ENCODE data around the gene NIM1K.
A peak's percentile ranks its signal among the peaks of the same experiment; 100 is the strongest.
"Not testable (repeated sequence)": the region's sequence is repeated elsewhere in the genome, so short reads cannot be mapped to it uniquely, and the experiment has no call there.

Gene NIM1K

DNA sequence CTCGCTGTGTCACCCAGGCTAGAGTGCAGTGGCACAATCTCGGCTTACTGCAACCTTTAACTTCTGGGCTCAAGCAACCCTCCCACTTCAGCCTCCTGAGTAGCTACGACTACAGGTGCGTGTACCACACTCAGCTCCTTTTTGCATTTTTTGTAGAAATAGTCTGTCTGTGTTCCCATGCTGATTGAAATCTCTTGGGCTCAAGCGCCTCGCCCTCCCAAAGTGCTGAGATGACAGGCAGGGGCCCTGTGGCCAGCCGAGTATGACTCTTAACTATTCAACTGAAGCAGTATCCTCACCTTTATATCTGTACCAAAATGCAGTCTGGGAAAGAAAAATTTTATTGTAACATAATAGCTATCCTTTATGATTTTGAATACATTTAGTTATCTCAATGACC is 12.2 kb upstream of the NIM1K start:
- Histone ChIP-seq H3K14ac (ENCODE audit: low read length) (no peak overlapping the region), H2AK5ac (ENCODE audit: low read length) (no peak overlapping the region), H2BK5ac (ENCODE audit: low read depth, low read length, poor library complexity) (no peak overlapping the region), H2AFZ (ENCODE audit: insufficient read depth, low read length, poor library complexity) (no peak overlapping the region), H3K36me3 (ENCODE audit: control insufficient read depth in 1 of 2, insufficient read depth in 2 of 2, low read length in 2 of 2) (peaks cover under 1 to 4% of the 10 kb centered on the region in 2 experiments), H2BK120ac (ENCODE audit: insufficient read depth, low read length, poor library complexity) (no peak overlapping the region), H3K4me1 (ENCODE audit: control insufficient read depth in 1 of 2, insufficient read depth in 2 of 2, low read length in 2 of 2) (no peaks in the 10 kb centered on the region), H4K8ac (ENCODE audit: low read depth, low read length) (no peak overlapping the region), H4K12ac (ENCODE audit: low read depth, low read length) (no peak overlapping the region), H3K4ac (ENCODE audit: low read depth, low read length) (no peak overlapping the region), H3K79me2 (ENCODE audit: control insufficient read depth, insufficient read depth, low read length, poor library complexity) (no peaks in the 10 kb centered on the region), H3K23ac (ENCODE audit: low read length) (no peak overlapping the region), H3K4me3 (ENCODE audit: low read depth, low read length) (no peak overlapping the region), H3K27ac (ENCODE audit: low read depth, low read length) (no peak overlapping the region), H3K4me2 (ENCODE audit: low read length) (no peak overlapping the region), H4K91ac (ENCODE audit: low read depth, low read length) (no peak overlapping the region), H2BK12ac (ENCODE audit: low read length) (no peak overlapping the region), H3K79me1 (ENCODE audit: low read length) (no peaks in the 10 kb centered on the region), H3K27me3 (ENCODE audit: insufficient read depth, low read length) (no peaks in the 10 kb centered on the region), H3K9me3 (ENCODE audit: insufficient read depth, low read depth, low read length) (no peaks in the 10 kb centered on the region), H3K9ac (ENCODE audit: low read length) (no peak overlapping the region), H3K18ac (ENCODE audit: low read length) (no peak overlapping the region)
- WGBS (ENCODE audit: extremely low coverage, insufficient coverage, insufficient read length): no CpG with 5 or more reads among the region's 7 CpGs
- no peak for DNase-seq

DNA sequence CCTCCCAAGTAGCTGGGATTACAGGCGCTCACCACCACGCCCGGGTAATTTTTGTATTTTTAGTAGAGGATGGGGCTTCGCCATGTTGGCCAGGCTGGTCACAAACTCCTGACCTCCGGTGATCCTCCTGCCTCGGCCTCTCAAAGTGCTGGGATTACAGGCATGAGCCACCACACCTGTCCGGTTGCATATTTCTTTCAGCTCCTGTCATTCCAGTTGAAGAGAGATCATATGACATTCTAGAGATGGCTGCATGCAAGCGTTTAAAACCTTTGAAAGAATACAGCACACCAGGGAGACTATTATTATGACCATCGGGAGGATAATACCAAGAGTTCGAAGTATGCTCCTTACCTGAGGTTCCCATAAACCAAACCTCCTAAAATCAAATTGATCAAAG is 9.6 kb upstream of the NIM1K start:
- H2BK120ac ChIP-seq (ENCODE audit: insufficient read depth, low read length, poor library complexity): no peak overlapping the region
- no CpG with 5 or more reads among the region's 10 CpGs for WGBS (ENCODE audit: extremely low coverage, insufficient coverage, insufficient read length)
- no peak overlapping the region for H3K9ac ChIP-seq (ENCODE audit: low read length)
- no peaks in the 10 kb centered on the region for H3K9me3 ChIP-seq (ENCODE audit: insufficient read depth, low read depth, low read length)
- DNase-seq: peak; percentile 86 to 92
- H3K27me3 ChIP-seq (ENCODE audit: insufficient read depth, low read length): no peaks in the 10 kb centered on the region
- H2AK5ac ChIP-seq (ENCODE audit: low read length): no peak overlapping the region
- no peak overlapping the region for H2AFZ ChIP-seq (ENCODE audit: insufficient read depth, low read length, poor library complexity)
- H3K4me2 ChIP-seq (ENCODE audit: low read length): no peak overlapping the region
- no peak overlapping the region for H4K91ac ChIP-seq (ENCODE audit: low read depth, low read length)
- H2BK12ac ChIP-seq (ENCODE audit: low read length): no peak overlapping the region
- no peaks in the 10 kb centered on the region for H3K79me1 ChIP-seq (ENCODE audit: low read length)
- no peak overlapping the region for H3K18ac ChIP-seq (ENCODE audit: low read length)
- no peak overlapping the region for H4K12ac ChIP-seq (ENCODE audit: low read depth, low read length)
- no peaks in the 10 kb centered on the region for H3K79me2 ChIP-seq (ENCODE audit: control insufficient read depth, insufficient read depth, low read length, poor library complexity)
- no peak overlapping the region for H4K8ac ChIP-seq (ENCODE audit: low read depth, low read length)
- no peak overlapping the region for H3K4me3 ChIP-seq (ENCODE audit: low read depth, low read length)
- peaks cover 0 to 3% of the 10 kb centered on the region in 2 experiments for H3K36me3 ChIP-seq (ENCODE audit: control insufficient read depth in 1 of 2, insufficient read depth in 2 of 2, low read length in 2 of 2)
- no peaks in the 10 kb centered on the region for H3K4me1 ChIP-seq (ENCODE audit: control insufficient read depth in 1 of 2, insufficient read depth in 2 of 2, low read length in 2 of 2)
- no peak overlapping the region for H3K23ac ChIP-seq (ENCODE audit: low read length)
- no peak overlapping the region for H3K4ac ChIP-seq (ENCODE audit: low read depth, low read length)
- H3K14ac ChIP-seq (ENCODE audit: low read length): no peak overlapping the region
- H3K27ac ChIP-seq (ENCODE audit: low read depth, low read length): no peak overlapping the region
- no peak overlapping the region for H2BK5ac ChIP-seq (ENCODE audit: low read depth, low read length, poor library complexity)

DNA sequence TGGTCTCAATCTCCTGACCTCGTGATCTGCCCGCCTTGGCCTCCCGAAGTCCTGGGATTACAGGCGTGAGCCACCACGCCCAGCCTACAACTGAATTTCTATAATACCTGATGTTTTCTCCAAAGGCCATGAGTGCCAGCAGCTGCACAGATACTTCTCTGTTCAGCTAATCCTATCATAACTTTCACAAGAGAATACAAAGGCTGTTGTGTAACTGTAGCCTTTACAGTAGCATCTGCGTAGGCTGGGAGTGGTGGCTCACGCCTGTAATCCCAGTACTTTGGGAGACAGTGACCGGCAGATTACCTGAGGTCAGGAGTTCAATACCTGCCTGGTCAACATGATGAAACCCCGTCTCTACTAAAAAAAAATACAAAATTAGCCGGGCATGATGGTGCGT is 8.9 kb upstream of the NIM1K start:
- H3K23ac ChIP-seq (ENCODE audit: low read length); H3K4me3 ChIP-seq (ENCODE audit: low read depth, low read length); H3K9me3 ChIP-seq (ENCODE audit: insufficient read depth, low read depth, low read length); H2BK5ac ChIP-seq (ENCODE audit: low read depth, low read length, poor library complexity); H4K91ac ChIP-seq (ENCODE audit: low read depth, low read length); H3K27me3 ChIP-seq (ENCODE audit: insufficient read depth, low read length); H3K9ac ChIP-seq (ENCODE audit: low read length); H3K18ac ChIP-seq (ENCODE audit: low read length); H3K36me3 ChIP-seq (ENCODE audit: control insufficient read depth in 1 of 2, insufficient read depth in 2 of 2, low read length in 2 of 2); H3K27ac ChIP-seq (ENCODE audit: low read depth, low read length); H3K4me1 ChIP-seq (ENCODE audit: control insufficient read depth in 1 of 2, insufficient read depth in 2 of 2, low read length in 2 of 2); H2BK12ac ChIP-seq (ENCODE audit: low read length); H3K4ac ChIP-seq (ENCODE audit: low read depth, low read length); H3K4me2 ChIP-seq (ENCODE audit: low read length); H3K79me2 ChIP-seq (ENCODE audit: control insufficient read depth, insufficient read depth, low read length, poor library complexity); H3K79me1 ChIP-seq (ENCODE audit: low read length); H2AFZ ChIP-seq (ENCODE audit: insufficient read depth, low read length, poor library complexity); H2BK120ac ChIP-seq (ENCODE audit: insufficient read depth, low read length, poor library complexity); H4K12ac ChIP-seq (ENCODE audit: low read depth, low read length); H3K14ac ChIP-seq (ENCODE audit: low read length); H4K8ac ChIP-seq (ENCODE audit: low read depth, low read length); H2AK5ac ChIP-seq (ENCODE audit: low read length): not testable (repeated sequence)
- no CpG with 5 or more reads among the region's 11 CpGs for WGBS (ENCODE audit: extremely low coverage, insufficient coverage, insufficient read length)
- peak; percentile 82 to 95 for DNase-seq

DNA sequence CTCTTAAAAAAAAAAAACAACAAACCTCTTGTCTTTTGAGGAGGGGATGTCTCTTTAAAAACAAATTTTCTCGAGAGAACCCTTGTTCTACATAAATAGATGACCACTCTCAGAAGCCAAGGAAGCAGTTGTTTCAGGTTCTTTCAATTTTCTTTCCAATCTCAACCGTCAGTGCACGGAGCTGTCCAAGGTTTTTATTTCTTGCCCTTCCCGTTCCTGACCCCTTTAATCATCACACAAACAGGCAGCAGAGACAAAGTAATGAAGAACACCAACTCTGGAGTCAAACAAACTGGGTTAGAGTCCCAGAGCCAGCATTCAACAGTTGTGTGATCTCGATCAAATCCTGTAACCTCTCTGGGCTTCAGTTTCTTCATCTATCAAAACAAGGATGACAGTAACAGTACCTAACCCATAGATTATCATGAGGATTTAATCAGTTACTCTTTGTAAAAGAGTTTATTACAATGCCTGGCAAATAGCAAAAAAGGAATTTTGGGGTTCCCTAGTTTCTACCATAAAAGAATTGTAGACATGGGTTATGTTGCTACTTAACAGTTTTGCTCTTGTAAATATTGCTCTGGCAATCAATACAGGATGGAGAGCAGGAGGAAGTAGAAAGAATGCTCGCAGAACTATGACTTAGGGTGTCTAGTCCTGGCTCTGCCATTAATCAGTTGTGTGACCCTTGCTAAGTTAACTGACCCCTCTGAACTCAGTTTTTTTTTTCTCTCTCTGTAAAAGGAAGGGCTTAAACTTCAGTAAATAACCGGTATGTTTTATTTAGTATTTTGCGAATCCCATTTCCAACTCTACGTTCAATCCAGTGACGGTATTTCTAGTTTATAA is 1.0 kb upstream of the NIM1K start:
- no peak overlapping the region for H4K91ac ChIP-seq (ENCODE audit: low read depth, low read length)
- no peak overlapping the region for H2BK5ac ChIP-seq (ENCODE audit: low read depth, low read length, poor library complexity)
- no peak overlapping the region for H3K4me2 ChIP-seq (ENCODE audit: low read length)
- no peak overlapping the region for H4K12ac ChIP-seq (ENCODE audit: low read depth, low read length)
- H3K9ac ChIP-seq (ENCODE audit: low read length): no peak overlapping the region
- H2AFZ ChIP-seq (ENCODE audit: insufficient read depth, low read length, poor library complexity): no peak overlapping the region
- H2AK5ac ChIP-seq (ENCODE audit: low read length): no peak overlapping the region
- H3K4me1 ChIP-seq (ENCODE audit: control insufficient read depth in 1 of 2, insufficient read depth in 2 of 2, low read length in 2 of 2): peaks cover 6 to 12% of the 10 kb centered on the region in 2 experiments
- H3K79me1 ChIP-seq (ENCODE audit: low read length): no peaks in the 10 kb centered on the region
- no peak overlapping the region for H2BK12ac ChIP-seq (ENCODE audit: low read length)
- H3K23ac ChIP-seq (ENCODE audit: low read length): no peak overlapping the region
- H3K9me3 ChIP-seq (ENCODE audit: insufficient read depth, low read depth, low read length): peaks cover 4% of the 10 kb centered on the region
- H3K4me3 ChIP-seq (ENCODE audit: low read depth, low read length): no peak overlapping the region
- H3K27me3 ChIP-seq (ENCODE audit: insufficient read depth, low read length): peaks cover 22% of the 10 kb centered on the region
- no peaks in the 10 kb centered on the region for H3K79me2 ChIP-seq (ENCODE audit: control insufficient read depth, insufficient read depth, low read length, poor library complexity)
- no peak overlapping the region for H4K8ac ChIP-seq (ENCODE audit: low read depth, low read length)
- no peak overlapping the region for H3K18ac ChIP-seq (ENCODE audit: low read length)
- WGBS (ENCODE audit: extremely low coverage, insufficient coverage, insufficient read length): no CpG with 5 or more reads among the region's 10 CpGs
- no peaks in the 10 kb centered on the region for H3K36me3 ChIP-seq (ENCODE audit: control insufficient read depth in 1 of 2, insufficient read depth in 2 of 2, low read length in 2 of 2)
- no peak overlapping the region for H3K14ac ChIP-seq (ENCODE audit: low read length)
- H3K4ac ChIP-seq (ENCODE audit: low read depth, low read length): no peak overlapping the region
- no peak overlapping the region for H3K27ac ChIP-seq (ENCODE audit: low read depth, low read length)
- no peak overlapping the region for H2BK120ac ChIP-seq (ENCODE audit: insufficient read depth, low read length, poor library complexity)
- DNase-seq: peak in 1 of 2 donors; percentile 42

Data from trophoblast cell (in vitro differentiated cells and primary cell).